Smooth muscle cell (in vitro differentiated cells): ENCODE measurements around the gene SNRNP200. TPM values are rescaled to one million over a fixed set of nuclear protein-coding genes. Genes with fewer than 3 reads are reported as not detected.

ENCODE experiments used
- DNase-seq: peaks from one replicate; lab custom pipeline; 2025; ENCODE audit not compliant: unreplicated experiment; lab: John Stamatoyannopoulos, UW
- H2AFZ ChIP-seq: fragments of 200-600 bp; sonication (generic); 2 replicates; pipeline ENCODE4 v1.6.0; 2016; ENCODE audit warnings: antibody characterized with exemption, low read depth, mild to moderate bottlenecking
- H3F3A ChIP-seq: fragments of 200-600 bp; sonication (generic); 2 replicates; pipeline ENCODE4 v1.6.0; 2017; ENCODE audit warnings: antibody characterized with exemption, low read depth
- H3K27ac ChIP-seq: fragments of 200-600 bp; sonication (generic); 2 replicates; pipeline ENCODE4 v1.5.1; 2016; ENCODE audit warnings: low read depth, mild to moderate bottlenecking
- H3K27me3 ChIP-seq: fragments of 200-600 bp; sonication (generic); 2 replicates; pipeline ENCODE4 v1.6.1; 2016; ENCODE audit warnings: low read depth, mild to moderate bottlenecking
- H3K36me3 ChIP-seq: fragments of 200-600 bp; sonication (generic); 2 replicates; pipeline ENCODE4 v1.5.1; 2016; ENCODE audit warnings: low read depth
- H3K4me1 ChIP-seq: fragments of 200-600 bp; sonication (generic); 2 replicates; pipeline ENCODE4 v1.5.1; 2016; ENCODE audit warnings: low read depth
- H3K4me2 ChIP-seq: fragments of 200-600 bp; sonication (generic); 2 replicates; pipeline ENCODE4 v1.6.0; 2016; ENCODE audit warnings: mild to moderate bottlenecking
- H3K4me3 ChIP-seq: fragments of 200-600 bp; sonication (generic); 2 replicates; pipeline ENCODE4 v1.5.1; 2016; ENCODE audit warnings: mild to moderate bottlenecking
- H3K79me2 ChIP-seq: fragments of 200-600 bp; sonication (generic); 2 replicates; pipeline ENCODE4 v1.6.0; 2016; ENCODE audit warnings: low read depth, mild to moderate bottlenecking
- H3K9ac ChIP-seq: fragments of 200-600 bp; sonication (generic); 2 replicates; pipeline ENCODE4 v1.6.0; 2016; ENCODE audit warnings: low read depth
- H3K9me3 ChIP-seq: fragments of 200-600 bp; sonication (generic); replicated peaks from 2 replicates; pipeline ENCODE4 v1.5.1; 2016; ENCODE audit warnings: low read depth
- H4K20me1 ChIP-seq: fragments of 200-600 bp; sonication (generic); 2 replicates; pipeline ENCODE4 v1.6.0; 2016; ENCODE audit warnings: low read depth
- CTCF ChIP-seq: fragments of 200-600 bp; sonication (generic); IDR thresholded peaks from 2 replicates; pipeline ENCODE4 v1.5.1; 2017; ENCODE audit warnings: borderline replicate concordance, mild to moderate bottlenecking, antibody characterized with exemption; ENCODE audit not compliant: insufficient read depth, poor library complexity, severe bottlenecking
- WGBS: methylation state at CpG from one replicate; pipeline ENCODE4 v1.1.7; 2016; ENCODE audit warnings: low lambda C conversion rate; 5-methylcytosine and 5-hydroxymethylcytosine counted together
- polyA plus RNA-seq: library from polyadenylated mRNA; unstranded; fragments of >200 nt; fragmentation: Nextera tagmentation; extraction: Ambion mirVana; gene quantifications from 2 replicates; pipeline ENCODE4 v1.2.1, GENCODE V29; 2016
- total RNA-seq: library from RNA; depleted of rRNA; stranded (reverse); fragments of >200 nt; gene quantifications from 2 replicates; pipeline ENCODE4 v1.2.3, GENCODE V29; 2014

SNRNP200 gene
- total and polyA plus RNA-seq, 2 experiments from 2014 or later, result 49.5 to 54.1 TPM

GRCh38 chr2:96353032-96353561 is 47.8 kb upstream of the SNRNP200 start:
- DNase-seq, result no peak
- no peak overlapping the region for H2AFZ ChIP-seq
- no peaks in the 10 kb centered on the region for H3F3A ChIP-seq

GRCh38 chr2:96347395-96347794 is 42.0 kb upstream of the SNRNP200 start:
- H4K20me1 ChIP-seq, result no peaks in the 10 kb centered on the region
- no peak for DNase-seq
- no peak overlapping the region for H2AFZ ChIP-seq
- no peak overlapping the region for H3K27ac ChIP-seq
- H3K27me3 ChIP-seq, result no peaks in the 10 kb centered on the region
- 65% methylated on average over 1 of the region's 1 CpG for WGBS
- H3K9me3 ChIP-seq, result no peaks in the 10 kb centered on the region
- no peak overlapping the region for H3K9ac ChIP-seq
- H3K4me3 ChIP-seq, result no peak overlapping the region
- H3F3A ChIP-seq, result no peaks in the 10 kb centered on the region
- H3K79me2 ChIP-seq, result no peaks in the 10 kb centered on the region
- no peak for TF ChIP-seq CTCF
- no peaks in the 10 kb centered on the region for H3K4me1 ChIP-seq
- no peaks in the 10 kb centered on the region for H3K36me3 ChIP-seq
- no peak overlapping the region for H3K4me2 ChIP-seq

More at GRCh38 chr2:96353032-96353561, 47.8 kb upstream of the SNRNP200 start:
- Histone ChIP-seq H3K36me3 (no peaks in the 10 kb centered on the region), H3K9me3 (no peaks in the 10 kb centered on the region), H3K4me3 (no peak overlapping the region), H4K20me1 (no peaks in the 10 kb centered on the region), H3K4me1 (no peaks in the 10 kb centered on the region), H3K4me2 (no peak overlapping the region), H3K27me3 (no peaks in the 10 kb centered on the region), H3K27ac (no peak overlapping the region), H3K9ac (no peak overlapping the region), H3K79me2 (no peaks in the 10 kb centered on the region)
- WGBS, result 97% methylated on average over 9 of the region's 9 CpGs
- TF ChIP-seq CTCF, result no peak

- Histone ChIP-seq H3K9me3 (no peaks in the 10 kb centered on the region), H3K27me3 (no peaks in the 10 kb centered on the region), H3K27ac (no peak overlapping the region), H3K9ac (no peak overlapping the region), H3K36me3 (no peaks in the 10 kb centered on the region), H3K79me2 (no peaks in the 10 kb centered on the region), H2AFZ (no peak overlapping the region), H3K4me3 (no peak overlapping the region), H3K4me2 (no peak overlapping the region), H3F3A (no peaks in the 10 kb centered on the region), H4K20me1 (no peaks in the 10 kb centered on the region), H3K4me1 (no peaks in the 10 kb centered on the region)
- 97% methylated on average over 6 of the region's 6 CpGs for WGBS
- no peak for DNase-seq
- no peak for TF ChIP-seq CTCF
Measured at GRCh38 chr2:96345868-96346462, 40.6 kb upstream of the SNRNP200 start.

- no peaks in the 10 kb centered on the region for H3K4me1 ChIP-seq
- WGBS, result 91% methylated on average over 4 of the region's 4 CpGs
- no peak overlapping the region for H3K27ac ChIP-seq
- H4K20me1 ChIP-seq, result no peaks in the 10 kb centered on the region
- H3F3A ChIP-seq, result no peaks in the 10 kb centered on the region
- no peak overlapping the region for H3K4me3 ChIP-seq
- no peak overlapping the region for H3K4me2 ChIP-seq
- no peaks in the 10 kb centered on the region for H3K9me3 ChIP-seq
- no peak for TF ChIP-seq CTCF
- H2AFZ ChIP-seq, result no peak overlapping the region
- H3K9ac ChIP-seq, result no peak overlapping the region
- H3K27me3 ChIP-seq, result no peaks in the 10 kb centered on the region
- no peaks in the 10 kb centered on the region for H3K79me2 ChIP-seq
- H3K36me3 ChIP-seq, result no peaks in the 10 kb centered on the region
- no peak for DNase-seq
Measured at GRCh38 chr2:96345438-96345837, 40.1 kb upstream of the SNRNP200 start.
